SK-N-SH (cell line): Measurements from ENCODE around the gene ABCG1.

Experiments
- EP300 ChIP-seq, 2 experiments: IDR thresholded peaks; 2 replicates each; pipeline versions ENCODE4 v1.4.0 to v1.6.1; 2012; ENCODE audit warnings: borderline replicate concordance in 1 of 2, low read depth in 1 of 2, low read length in 1 of 2
- EZH2phosphoT487 ChIP-seq: fragments of 200-600 bp; sonication (generic); IDR thresholded peaks from 2 replicates; pipeline ENCODE4 v1.6.1; 2017; ENCODE audit warnings: low read depth, mixed run types, mild to moderate bottlenecking, antibody characterized with exemption, moderate library complexity, borderline replicate concordance
- GABPA ChIP-seq: IDR thresholded peaks from 2 replicates; pipeline ENCODE4 v1.4.0; 2012; ENCODE audit warnings: low read depth, mild to moderate bottlenecking
- RCOR1 ChIP-seq: fragments of 150-350 bp; IDR thresholded peaks from 2 replicates; pipeline ENCODE4 v1.6.1; 2017; ENCODE audit warnings: antibody characterized with exemption, low read length
- TAF1 ChIP-seq: IDR thresholded peaks from 2 replicates; pipeline ENCODE4 v1.6.1; 2012; ENCODE audit warnings: low read depth, mild to moderate bottlenecking, low read length, moderate library complexity, borderline replicate concordance
- TCF12 ChIP-seq: IDR thresholded peaks from 2 replicates; pipeline ENCODE4 v1.4.0; 2012
- USF1 ChIP-seq: IDR thresholded peaks from 2 replicates; pipeline ENCODE4 v1.4.0; 2012; ENCODE audit warnings: low read depth, borderline replicate concordance
- TF ChIP-seq, protein P1 (sequence below): fragments of 200-600 bp; sonication (generic); IDR thresholded peaks from 2 replicates; pipeline ENCODE4 v1.6.1; 2017; ENCODE audit warnings: antibody characterized with exemption, mild to moderate bottlenecking, moderate library complexity
- TF ChIP-seq, protein P2 (sequence below): IDR thresholded peaks from 2 replicates; pipeline ENCODE4 v1.6.1; 2012; ENCODE audit warnings: mild to moderate bottlenecking, low read depth, low read length, moderate library complexity
- TF ChIP-seq, protein P3 (sequence below): IDR thresholded peaks from 2 replicates; pipeline ENCODE4 v1.4.0; 2012; ENCODE audit warnings: low read depth

DNA sequence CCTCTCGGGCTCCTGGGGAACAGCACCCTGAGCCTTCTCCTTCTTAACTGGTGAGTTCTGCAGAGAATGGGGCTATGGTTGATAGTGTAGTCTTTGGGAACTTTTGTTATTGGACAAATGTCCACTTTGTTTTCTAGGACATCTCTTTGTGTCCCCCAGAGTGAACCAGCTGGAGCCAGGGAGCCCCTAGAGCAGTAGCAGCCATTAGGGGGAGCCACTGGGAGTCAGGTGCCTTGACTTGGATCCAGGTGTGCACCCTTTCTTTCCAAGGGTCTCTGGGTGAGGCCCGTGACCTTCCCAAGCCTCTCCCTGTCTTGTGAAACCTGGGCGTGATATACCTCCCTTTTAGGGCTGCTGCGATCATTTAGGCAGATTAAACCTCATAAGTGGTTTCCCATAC is 36.9 kb downstream of the ABCG1 start:
- TF ChIP-seq, protein P1, sequence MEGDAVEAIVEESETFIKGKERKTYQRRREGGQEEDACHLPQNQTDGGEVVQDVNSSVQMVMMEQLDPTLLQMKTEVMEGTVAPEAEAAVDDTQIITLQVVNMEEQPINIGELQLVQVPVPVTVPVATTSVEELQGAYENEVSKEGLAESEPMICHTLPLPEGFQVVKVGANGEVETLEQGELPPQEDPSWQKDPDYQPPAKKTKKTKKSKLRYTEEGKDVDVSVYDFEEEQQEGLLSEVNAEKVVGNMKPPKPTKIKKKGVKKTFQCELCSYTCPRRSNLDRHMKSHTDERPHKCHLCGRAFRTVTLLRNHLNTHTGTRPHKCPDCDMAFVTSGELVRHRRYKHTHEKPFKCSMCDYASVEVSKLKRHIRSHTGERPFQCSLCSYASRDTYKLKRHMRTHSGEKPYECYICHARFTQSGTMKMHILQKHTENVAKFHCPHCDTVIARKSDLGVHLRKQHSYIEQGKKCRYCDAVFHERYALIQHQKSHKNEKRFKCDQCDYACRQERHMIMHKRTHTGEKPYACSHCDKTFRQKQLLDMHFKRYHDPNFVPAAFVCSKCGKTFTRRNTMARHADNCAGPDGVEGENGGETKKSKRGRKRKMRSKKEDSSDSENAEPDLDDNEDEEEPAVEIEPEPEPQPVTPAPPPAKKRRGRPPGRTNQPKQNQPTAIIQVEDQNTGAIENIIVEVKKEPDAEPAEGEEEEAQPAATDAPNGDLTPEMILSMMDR, result no peak
- TF ChIP-seq GABPA (no peak), TCF12 (no peak), USF1 (no peak), EZH2phosphoT487 (no peak), EP300 (IDR thresholded peaks at IDR 0.05; ENCODE audit: borderline replicate concordance in 1 of 2, low read depth in 1 of 2, low read length in 1 of 2) (no peak), TAF1 (no peak), RCOR1 (no peak)
- TF ChIP-seq, protein P2, sequence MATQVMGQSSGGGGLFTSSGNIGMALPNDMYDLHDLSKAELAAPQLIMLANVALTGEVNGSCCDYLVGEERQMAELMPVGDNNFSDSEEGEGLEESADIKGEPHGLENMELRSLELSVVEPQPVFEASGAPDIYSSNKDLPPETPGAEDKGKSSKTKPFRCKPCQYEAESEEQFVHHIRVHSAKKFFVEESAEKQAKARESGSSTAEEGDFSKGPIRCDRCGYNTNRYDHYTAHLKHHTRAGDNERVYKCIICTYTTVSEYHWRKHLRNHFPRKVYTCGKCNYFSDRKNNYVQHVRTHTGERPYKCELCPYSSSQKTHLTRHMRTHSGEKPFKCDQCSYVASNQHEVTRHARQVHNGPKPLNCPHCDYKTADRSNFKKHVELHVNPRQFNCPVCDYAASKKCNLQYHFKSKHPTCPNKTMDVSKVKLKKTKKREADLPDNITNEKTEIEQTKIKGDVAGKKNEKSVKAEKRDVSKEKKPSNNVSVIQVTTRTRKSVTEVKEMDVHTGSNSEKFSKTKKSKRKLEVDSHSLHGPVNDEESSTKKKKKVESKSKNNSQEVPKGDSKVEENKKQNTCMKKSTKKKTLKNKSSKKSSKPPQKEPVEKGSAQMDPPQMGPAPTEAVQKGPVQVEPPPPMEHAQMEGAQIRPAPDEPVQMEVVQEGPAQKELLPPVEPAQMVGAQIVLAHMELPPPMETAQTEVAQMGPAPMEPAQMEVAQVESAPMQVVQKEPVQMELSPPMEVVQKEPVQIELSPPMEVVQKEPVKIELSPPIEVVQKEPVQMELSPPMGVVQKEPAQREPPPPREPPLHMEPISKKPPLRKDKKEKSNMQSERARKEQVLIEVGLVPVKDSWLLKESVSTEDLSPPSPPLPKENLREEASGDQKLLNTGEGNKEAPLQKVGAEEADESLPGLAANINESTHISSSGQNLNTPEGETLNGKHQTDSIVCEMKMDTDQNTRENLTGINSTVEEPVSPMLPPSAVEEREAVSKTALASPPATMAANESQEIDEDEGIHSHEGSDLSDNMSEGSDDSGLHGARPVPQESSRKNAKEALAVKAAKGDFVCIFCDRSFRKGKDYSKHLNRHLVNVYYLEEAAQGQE, result no peak
- TF ChIP-seq, protein P3, sequence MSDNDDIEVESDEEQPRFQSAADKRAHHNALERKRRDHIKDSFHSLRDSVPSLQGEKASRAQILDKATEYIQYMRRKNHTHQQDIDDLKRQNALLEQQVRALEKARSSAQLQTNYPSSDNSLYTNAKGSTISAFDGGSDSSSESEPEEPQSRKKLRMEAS, result no peak
